ENCODE results near the gene TSSC4.

DNA sequence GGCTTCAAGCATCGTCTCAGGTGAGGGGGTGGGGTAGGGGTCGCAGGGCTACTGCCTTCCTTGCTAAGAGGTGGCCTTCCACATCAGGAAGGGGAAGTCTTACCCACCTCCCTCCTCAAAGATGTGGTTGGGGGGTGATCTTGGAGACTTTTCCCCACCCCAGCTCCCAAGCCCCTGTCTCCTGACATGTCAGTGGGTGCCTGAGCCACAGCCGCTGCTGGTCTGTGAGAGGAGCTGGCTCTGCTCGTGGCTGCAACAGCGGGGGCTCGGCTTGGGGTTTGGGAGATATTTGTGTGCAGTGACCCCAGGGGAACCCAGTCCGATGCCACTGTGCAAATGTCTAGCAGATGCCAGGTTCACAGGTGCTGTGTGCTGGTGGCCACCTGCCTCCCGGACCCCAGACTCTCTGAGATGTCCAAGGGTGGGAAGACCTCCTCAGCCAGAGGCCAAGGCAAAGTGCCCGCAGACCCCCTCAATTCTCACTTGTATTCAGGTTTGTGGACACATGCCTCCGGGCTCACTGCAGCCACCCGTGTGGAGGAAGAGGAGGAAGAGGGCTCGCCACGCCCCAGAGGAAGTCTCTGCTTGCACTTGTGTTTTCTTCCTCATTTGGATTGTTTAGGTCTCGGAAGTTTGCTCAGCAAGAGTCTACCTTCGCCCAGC, 46.2 kb downstream of the TSSC4 start:
- TF ChIP-seq, protein P1, sequence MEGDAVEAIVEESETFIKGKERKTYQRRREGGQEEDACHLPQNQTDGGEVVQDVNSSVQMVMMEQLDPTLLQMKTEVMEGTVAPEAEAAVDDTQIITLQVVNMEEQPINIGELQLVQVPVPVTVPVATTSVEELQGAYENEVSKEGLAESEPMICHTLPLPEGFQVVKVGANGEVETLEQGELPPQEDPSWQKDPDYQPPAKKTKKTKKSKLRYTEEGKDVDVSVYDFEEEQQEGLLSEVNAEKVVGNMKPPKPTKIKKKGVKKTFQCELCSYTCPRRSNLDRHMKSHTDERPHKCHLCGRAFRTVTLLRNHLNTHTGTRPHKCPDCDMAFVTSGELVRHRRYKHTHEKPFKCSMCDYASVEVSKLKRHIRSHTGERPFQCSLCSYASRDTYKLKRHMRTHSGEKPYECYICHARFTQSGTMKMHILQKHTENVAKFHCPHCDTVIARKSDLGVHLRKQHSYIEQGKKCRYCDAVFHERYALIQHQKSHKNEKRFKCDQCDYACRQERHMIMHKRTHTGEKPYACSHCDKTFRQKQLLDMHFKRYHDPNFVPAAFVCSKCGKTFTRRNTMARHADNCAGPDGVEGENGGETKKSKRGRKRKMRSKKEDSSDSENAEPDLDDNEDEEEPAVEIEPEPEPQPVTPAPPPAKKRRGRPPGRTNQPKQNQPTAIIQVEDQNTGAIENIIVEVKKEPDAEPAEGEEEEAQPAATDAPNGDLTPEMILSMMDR (IDR thresholded peaks at IDR 0.05; ENCODE audit: low read depth, low read length, poor library complexity, severe bottlenecking) = no peak
- no peak for TF ChIP-seq EZH2phosphoT487 (IDR thresholded peaks at IDR 0.05; ENCODE audit: borderline replicate concordance, low read length)

Measured in DOHH2 (cell line).